GM21528 (cell line): ENCODE results near the gene USF2.
"Not testable (repeated sequence)": the region's sequence is repeated elsewhere in the genome, so short reads cannot be mapped to it uniquely, and the experiment has no call there.

ENCODE experiments used
- ATAC-seq: cut with Tn5 transposase; IDR thresholded peaks from one replicate; pipeline ENCODE4 v1.9.1; 2021; ENCODE audit warnings: mild to moderate bottlenecking, moderate library complexity; ENCODE audit not compliant: unreplicated experiment, low FRiP score

USF2 gene

GRCh38 chr19:35268536-35269437 lies at the start of gene USF2:
Gene USF2, plus strand, starts transcription at chr19:35268962. Its CDS starts 140 bp downstream, at chr19:35269102.
- ATAC-seq = peak; percentile 27

- no peak for ATAC-seq
Observed at GRCh38 chr19:35219008-35219407, 49.8 kb upstream of the USF2 start.

GRCh38 chr19:35220315-35220921 lies 48.3 kb upstream of the USF2 start:
- no peak for ATAC-seq

GRCh38 chr19:35220973-35221590 lies 47.7 kb upstream of the USF2 start:
- ATAC-seq = not testable (repeated sequence)

GRCh38 chr19:35222373-35223015 lies 46.3 kb upstream of the USF2 start:
- no peak for ATAC-seq

- ATAC-seq = no peak
Observed at GRCh38 chr19:35223084-35223790, 45.5 kb upstream of the USF2 start.

GRCh38 chr19:35223862-35224505 lies 44.8 kb upstream of the USF2 start:
- ATAC-seq = no peak

GRCh38 chr19:35224681-35225571 lies 43.8 kb upstream of the USF2 start:
- ATAC-seq = no peak

- no peak for ATAC-seq
Observed at GRCh38 chr19:35225951-35226350, 42.8 kb upstream of the USF2 start.

- no peak for ATAC-seq
Observed at GRCh38 chr19:35226748-35227147, 42.0 kb upstream of the USF2 start.

- no peak for ATAC-seq
Observed at GRCh38 chr19:35228177-35228930, 40.4 kb upstream of the USF2 start, which contains the start of gene FAM187B. Gene FAM187B, minus strand, starts transcription at chr19:35228739. Its CDS starts 59 bp downstream, at chr19:35228680.

- ATAC-seq = no peak
Observed at GRCh38 chr19:35229601-35230000, 39.2 kb upstream of the USF2 start.

GRCh38 chr19:35231956-35232645 lies 36.7 kb upstream of the USF2 start:
- no peak for ATAC-seq

- no peak for ATAC-seq
Observed at GRCh38 chr19:35232912-35233311, 35.9 kb upstream of the USF2 start.

- no peak for ATAC-seq
Observed at GRCh38 chr19:35236638-35237400, 31.9 kb upstream of the USF2 start.

- ATAC-seq = not testable (repeated sequence)
Observed at GRCh38 chr19:35239597-35239996, 29.2 kb upstream of the USF2 start.

- no peak for ATAC-seq
Observed at GRCh38 chr19:35240327-35240726, 28.4 kb upstream of the USF2 start.
